Skin epidermis (tissue), 12 donors: ENCODE measurements around the gene MPRIP.

Source experiments
- H3K27ac ChIP-seq, 21 experiments: fragments of 200-600 bp; sonication (generic) in 11 of 21; one replicate each; pipeline ENCODE4 v1.5.0; 2020; ENCODE audit warnings: mild to moderate bottlenecking in 3 of 21, inconsistent platforms in 2 of 21, moderate library complexity in 2 of 21
- H3K4me3 ChIP-seq, 7 experiments: fragments of 200-600 bp; sonication (generic) in 2 of 7; one replicate each; pipeline ENCODE4 v1.5.0; 2020; ENCODE audit warnings: inconsistent platforms in 2 of 7, mild to moderate bottlenecking in 2 of 7, moderate library complexity in 1 of 7

Gene MPRIP

DNA sequence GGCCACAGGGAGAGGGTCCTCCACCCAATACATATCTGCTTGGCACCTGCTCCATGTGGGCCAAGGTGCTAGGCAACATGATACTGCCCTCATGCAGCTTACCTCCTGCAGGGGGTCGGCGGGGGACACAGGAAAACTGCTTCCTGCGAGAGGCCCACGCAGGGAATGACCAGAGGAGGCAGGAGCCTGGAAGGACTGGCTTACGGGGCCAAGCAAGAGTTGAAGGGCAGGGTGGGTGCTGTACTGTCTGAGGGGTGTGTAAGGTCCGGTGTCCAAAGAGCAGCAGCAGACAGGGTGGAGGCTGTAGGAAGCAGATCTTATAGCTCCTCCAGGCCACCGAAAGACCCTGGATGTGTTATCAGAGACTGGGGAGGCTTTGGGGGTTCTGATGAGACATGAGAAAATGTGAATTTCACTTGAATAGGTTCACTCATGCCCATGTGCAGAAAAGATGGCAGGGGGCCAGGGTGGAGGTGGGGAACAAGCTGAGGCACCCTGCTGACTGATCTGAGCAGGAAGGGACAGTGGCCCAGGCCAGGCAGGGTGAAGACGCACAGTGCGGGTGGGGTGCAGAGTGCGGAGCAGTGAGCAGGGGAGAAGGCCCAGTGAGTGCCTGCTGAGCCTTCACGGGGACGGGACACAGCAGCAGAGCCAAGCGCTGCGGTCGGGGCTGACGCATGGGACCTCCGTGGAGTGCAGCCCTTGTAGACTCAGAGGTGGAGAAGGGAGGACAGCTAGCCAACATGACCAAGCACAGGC lies 186.4 kb downstream of the MPRIP start:
- H3K4me3 ChIP-seq = no peak overlapping the region
- H3K27ac ChIP-seq = no peak overlapping the region

GRCh38 chr17:17229416-17230384 lies 187.4 kb downstream of the MPRIP start:
- no peak overlapping the region for H3K27ac ChIP-seq
- H3K4me3 ChIP-seq = no peak overlapping the region

GRCh38 chr17:17231621-17232302 lies 189.5 kb downstream of the MPRIP start:
- Histone ChIP-seq H3K4me3 (no peak overlapping the region), H3K27ac (no peak overlapping the region)

GRCh38 chr17:17232303-17232621 lies 190.0 kb downstream of the MPRIP start:
- Histone ChIP-seq H3K27ac (no peak overlapping the region), H3K4me3 (no peak overlapping the region)

DNA sequence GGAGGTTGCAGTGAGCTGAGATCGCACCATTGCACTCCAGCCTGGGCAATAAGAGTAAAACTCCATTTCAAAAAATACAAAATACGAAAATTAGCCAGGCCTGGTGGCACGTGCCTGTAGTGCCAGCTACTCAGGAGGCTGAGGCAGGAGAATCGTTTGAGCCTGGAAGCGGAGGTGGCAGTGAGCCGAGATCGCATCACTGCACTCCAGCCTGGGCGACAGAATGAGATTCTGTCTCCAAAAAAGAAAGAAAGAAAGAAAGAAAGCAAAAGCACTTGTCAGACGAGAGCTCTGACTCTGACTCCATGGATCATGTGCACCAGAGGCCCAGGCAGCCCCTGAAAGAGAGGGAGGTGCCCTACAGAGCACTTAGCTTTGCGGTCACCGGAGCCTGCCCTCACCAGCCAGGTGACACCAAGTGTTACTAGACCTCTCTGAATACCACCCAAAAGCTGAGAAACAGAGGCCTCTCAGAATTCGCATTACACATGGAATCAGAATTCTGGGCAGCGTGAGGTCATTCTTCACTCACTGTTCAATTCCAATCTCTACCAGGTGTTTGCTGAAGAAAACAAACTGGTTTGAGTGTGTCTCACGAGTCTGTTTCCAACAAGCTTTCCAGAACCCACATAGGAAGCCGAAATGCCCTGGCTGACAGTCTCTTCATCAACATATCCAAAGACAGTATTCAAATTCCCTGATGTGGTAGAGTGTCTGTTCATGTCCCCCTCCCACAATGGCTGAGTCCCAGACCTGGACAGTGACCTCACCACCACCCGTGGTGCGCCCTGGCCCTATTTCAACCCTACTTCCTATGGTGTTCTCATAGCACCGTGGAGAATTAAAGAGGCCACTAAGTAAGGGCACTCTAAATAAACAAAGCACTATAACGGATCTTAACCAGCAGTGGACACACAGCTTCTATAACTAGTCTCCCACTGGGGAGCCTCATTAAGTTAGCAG lies 193.2 kb downstream of the MPRIP start:
- Histone ChIP-seq H3K27ac (peak overlapping the region in 14 of 21 experiments; percentile 97 to 100 (median 99)), H3K4me3 (peak overlapping the region; percentile 87 to 100 (median 94))

- Histone ChIP-seq H3K4me3 (peak overlapping the region; percentile 87 to 100 (median 94)), H3K27ac (peak overlapping the region; percentile 88 to 100 (median 99))
These were observed 194.2 kb downstream of the MPRIP start for GRCh38 chr17:17236295-17237025.

DNA sequence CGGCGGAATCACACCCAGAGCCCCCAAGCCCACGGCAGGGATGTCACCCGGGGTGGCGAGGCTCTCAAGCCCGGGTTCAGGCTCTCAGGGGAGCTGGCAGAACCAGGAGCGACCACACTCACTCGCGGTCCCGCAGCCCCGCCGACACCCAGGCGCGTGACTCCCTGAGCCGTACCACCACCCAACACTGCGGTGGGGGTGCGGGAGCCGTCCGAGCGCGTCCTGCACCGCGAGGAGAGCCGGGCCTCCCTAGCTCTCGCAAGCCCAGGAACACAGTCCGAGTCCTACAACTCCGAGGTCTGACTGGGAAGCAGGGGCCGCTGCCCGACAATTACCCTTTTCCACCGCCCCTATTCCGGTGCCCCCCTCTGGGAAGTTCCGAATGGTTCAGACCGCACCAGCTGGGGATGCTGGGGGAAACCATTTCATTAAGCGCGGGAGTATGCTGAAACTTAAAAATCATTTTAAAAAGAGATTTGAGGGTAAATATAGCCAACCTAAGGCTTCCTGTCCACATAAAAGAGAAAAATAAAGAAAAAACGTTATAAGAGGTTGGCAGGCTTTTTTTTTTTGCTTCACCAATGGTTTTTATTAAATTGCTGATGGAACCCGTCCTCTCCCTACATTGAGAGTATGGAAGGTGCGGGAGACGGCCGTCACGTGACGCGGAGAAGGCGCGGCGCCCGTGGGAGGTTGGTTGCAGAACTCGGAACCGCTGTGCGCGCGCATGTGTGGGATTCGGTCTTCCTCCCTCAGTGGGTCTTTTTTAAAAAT lies 195.0 kb downstream of the MPRIP start, which contains the start of gene FLCN:
FLCN (minus strand) TSS at position 143 of the 774 bp plus-strand sequence. CDS start 9,031 bp downstream, outside the sequence.
- Histone ChIP-seq H3K27ac (peak within 1 kb of the TSS; percentile 88 to 100 (median 99)), H3K4me3 (peak within 1 kb of the TSS; percentile 87 to 100 (median 94))

DNA sequence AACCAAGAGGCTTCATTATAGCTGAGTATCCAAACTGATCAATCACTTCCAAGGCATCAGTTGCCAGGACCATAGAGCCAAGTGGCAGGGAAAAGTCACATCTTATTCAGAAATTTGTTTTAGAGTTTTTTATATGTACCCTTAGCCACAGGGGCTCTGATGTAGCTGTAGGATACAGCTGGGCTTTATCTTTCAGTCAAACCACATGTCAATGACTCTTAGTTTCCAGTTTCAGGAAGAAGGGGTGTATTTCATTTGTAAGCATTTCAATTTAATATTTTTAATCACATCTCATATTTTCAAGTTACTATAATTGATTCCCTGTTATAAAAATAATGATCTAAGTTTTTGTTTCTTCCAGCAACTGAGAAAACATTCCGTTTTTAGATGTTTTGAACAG lies 197.6 kb downstream of the MPRIP start:
- no peak overlapping the region for H3K27ac ChIP-seq
- H3K4me3 ChIP-seq = no peak overlapping the region

DNA sequence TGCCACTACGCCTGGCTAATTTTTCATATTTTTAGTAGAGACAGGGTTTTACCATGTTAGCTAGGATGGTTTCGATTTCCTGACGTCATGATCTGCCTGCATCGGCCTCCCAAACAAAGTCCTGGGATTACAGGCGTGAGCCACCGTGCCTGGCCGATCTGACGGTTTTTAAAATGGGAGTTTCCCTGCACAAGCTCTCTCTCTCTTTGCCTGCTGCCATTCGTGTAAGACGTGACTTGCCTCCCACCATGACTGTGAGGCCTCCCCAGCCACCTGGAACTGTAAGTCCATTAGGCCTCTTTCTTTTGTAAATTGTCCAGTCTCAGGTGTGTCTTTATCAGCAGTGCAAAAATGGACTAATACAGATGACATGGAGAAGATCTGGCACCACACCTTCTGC lies 199.4 kb downstream of the MPRIP start:
- Histone ChIP-seq H3K27ac (no peak overlapping the region), H3K4me3 (no peak overlapping the region)

DNA sequence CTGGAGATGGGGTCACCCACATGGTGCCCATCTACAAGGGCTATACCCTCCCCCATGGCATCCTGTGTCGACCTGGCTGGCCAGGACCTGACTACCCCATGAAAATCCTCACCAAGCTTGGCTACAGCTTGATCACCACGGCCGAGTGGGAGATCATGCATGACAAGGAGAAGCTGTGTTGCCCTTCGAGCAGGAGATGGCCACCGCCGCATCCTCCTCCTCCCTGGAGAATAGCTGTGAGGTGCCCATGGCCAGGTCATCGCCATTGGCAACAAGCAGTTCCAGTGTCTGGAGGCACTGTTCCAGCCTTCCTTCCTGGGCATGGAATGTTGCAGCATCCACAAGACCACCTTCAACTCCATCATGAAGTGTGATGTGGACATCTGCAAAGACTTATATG lies 200.0 kb downstream of the MPRIP start:
- no peak overlapping the region for H3K4me3 ChIP-seq
- no peak overlapping the region for H3K27ac ChIP-seq
